Activated CD4-positive, alpha-beta T cell treated with anti-CD3 and anti-CD28 coated beads for 48 hours (primary cell): ENCODE measurements around the gene RSBN1.
"Not testable (repeated sequence)": the region's sequence is repeated elsewhere in the genome, so short reads cannot be mapped to it uniquely, and the experiment has no call there.

Experiments used
- DNase-seq: peaks from one replicate; pipeline ENCODE4 v3.0.0-alpha.2; 2020

RSBN1 gene

GRCh38 chr1:113732802-113733201 is 79.5 kb downstream of the RSBN1 start:
- peak; percentile 11 for DNase-seq

- no peak for DNase-seq
Observed at GRCh38 chr1:113721010-113721409, 91.3 kb downstream of the RSBN1 start.

GRCh38 chr1:113718621-113719020 is 93.7 kb downstream of the RSBN1 start:
- not testable (repeated sequence) for DNase-seq

GRCh38 chr1:113717506-113717905 is 94.8 kb downstream of the RSBN1 start:
- not testable (repeated sequence) for DNase-seq

- DNase-seq = no peak
Observed at GRCh38 chr1:113714606-113715269, 97.5 kb downstream of the RSBN1 start.
